Psoas muscle (tissue), 8 donors: Measurements from ENCODE around the gene ZDHHC4. TPM values are rescaled to one million over a fixed set of nuclear protein-coding genes. Genes with fewer than 3 reads are reported as not detected.

Experiments used
- ATAC-seq, 4 donors: fragments of 200-7000 bp; cut with Tn5 transposase; one replicate each; pipeline ENCODE4 v1.9.1; 2020; ENCODE audit warnings: moderate library complexity in 3 of 4, mild to moderate bottlenecking in 2 of 4
- DNase-seq, 2 donors: peaks; one replicate each; pipeline ENCODE4 v3.0.0-alpha.2; 2020
- H3K27ac ChIP-seq: fragments of 200-600 bp; one replicate; pipeline ENCODE4 v1.8.0; 2022
- H3K27me3 ChIP-seq, 3 donors: fragments of 200-600 bp in 1 of 3; one replicate each; pipeline versions ENCODE4 v1.6.1 to v1.8.0; 2013 to 2022; ENCODE audit warnings: low read length in 2 of 3, mild to moderate bottlenecking in 2 of 3, moderate library complexity in 1 of 3; ENCODE audit not compliant: insufficient read depth in 3 of 3
- H3K36me3 ChIP-seq, 2 donors: fragments of 200-600 bp in 1 of 2; one replicate each; pipeline versions ENCODE4 v1.6.1 to v1.8.0; 2013 to 2022; ENCODE audit warnings: low read depth in 1 of 2, mild to moderate bottlenecking in 1 of 2, moderate library complexity in 1 of 2; ENCODE audit not compliant: insufficient read depth in 1 of 2
- H3K4me1 ChIP-seq: fragments of 200-600 bp; one replicate; pipeline ENCODE4 v1.8.0; 2022
- H3K4me3 ChIP-seq: fragments of 200-600 bp; one replicate; pipeline ENCODE4 v1.8.0; 2022; ENCODE audit warnings: mild to moderate bottlenecking
- H3K9me3 ChIP-seq: fragments of 200-600 bp; one replicate; pipeline ENCODE4 v1.8.0; 2022
- WGBS, 3 donors: extraction: QIAGEN DNeasy Blood & Tissue Kit; methylation state at CpG; one replicate each; pipeline versions ENCODE4 v1.1.6 to v1.1.7; 2013; 5-methylcytosine and 5-hydroxymethylcytosine counted together
- intact Hi-C, 2 donors: fragments of 100-400 bp; cut with DNase I; formaldehyde crosslinking; loops; one replicate each; pipeline versions ENCODE4 v1.11.0 to v1.14.2; 2022
- polyA plus RNA-seq, 3 donors: library from polyadenylated mRNA; stranded (reverse); fragments of 200-250 nt; gene quantifications; one replicate each; pipeline ENCODE4 v1.2.3, GENCODE V29; 2013
- total RNA-seq, 4 donors: library from RNA; stranded (reverse); fragmentation: NEBNext Ultra II Directional in 2 of 4; extraction: Animal tissue kit (Norgen Biotek cat#: 25700) in 2 of 4; gene quantifications; one replicate each; pipeline versions ENCODE4 v1.2.1 to v1.2.4, GENCODE V29; 2021 to 2023
- TF ChIP-seq, protein P1 (sequence below): fragments of 200-600 bp; IDR thresholded peaks from one replicate; pipeline ENCODE4 v1.8.0; 2022; ENCODE audit warnings: antibody characterized with exemption
- donor health status: healthy with polysubstance abuse.
- donor health status: DM: no; HTN: no; CAD: no; lungs with moderate emphysema.
- donor health status: Bipolar disorder and iron deficiency.
- donor health status: healthy.
- donor health status: DM: yes; HTN: yes; CAD: no.
- donor health status: DM: no; HTN: no; CAD: no.
- donor health status: DM: no; HTN: no; CAD: no.
- donor health status: DM: yes; HTN: yes; CAD: no.

ZDHHC4 gene
- total and polyA plus RNA-seq, 7 donors, result 46.7 to 112 (median 60.0) TPM

DNA sequence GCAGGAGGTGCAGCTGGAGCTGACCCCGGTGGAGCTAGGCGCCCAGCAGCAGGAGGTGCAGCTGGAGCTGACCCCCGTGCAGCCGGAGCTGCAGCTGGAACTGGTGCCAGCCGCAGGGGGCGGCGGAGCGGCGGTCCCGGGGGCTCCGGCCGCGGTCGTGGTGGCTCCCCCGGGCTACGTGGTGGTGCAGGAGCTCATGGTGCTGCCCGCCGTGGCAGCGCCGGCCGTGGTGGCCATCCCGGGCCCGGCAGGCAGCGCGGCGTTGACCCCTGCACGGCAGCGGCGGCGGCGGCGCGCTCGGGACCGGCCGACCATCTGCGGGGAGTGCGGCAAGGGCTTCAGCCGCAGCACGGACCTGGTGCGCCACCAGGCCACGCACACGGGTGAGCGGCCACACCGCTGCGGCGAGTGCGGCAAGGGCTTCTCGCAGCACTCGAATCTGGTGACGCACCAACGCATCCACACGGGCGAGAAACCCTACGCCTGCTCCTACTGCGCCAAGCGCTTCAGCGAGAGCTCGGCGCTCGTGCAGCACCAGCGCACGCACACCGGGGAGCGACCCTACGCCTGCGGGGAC lies 45.0 kb downstream of the ZDHHC4 start:
- WGBS, 3 donors, result 94 to 97% (median 95%) methylated on average over 61 to 67 of the region's 67 CpGs
- H3K27me3 ChIP-seq, result no peaks in the 10 kb centered on the region
- no peak for DNase-seq
- H3K9me3 ChIP-seq, result no peaks in the 10 kb centered on the region
- TF ChIP-seq, protein P1, sequence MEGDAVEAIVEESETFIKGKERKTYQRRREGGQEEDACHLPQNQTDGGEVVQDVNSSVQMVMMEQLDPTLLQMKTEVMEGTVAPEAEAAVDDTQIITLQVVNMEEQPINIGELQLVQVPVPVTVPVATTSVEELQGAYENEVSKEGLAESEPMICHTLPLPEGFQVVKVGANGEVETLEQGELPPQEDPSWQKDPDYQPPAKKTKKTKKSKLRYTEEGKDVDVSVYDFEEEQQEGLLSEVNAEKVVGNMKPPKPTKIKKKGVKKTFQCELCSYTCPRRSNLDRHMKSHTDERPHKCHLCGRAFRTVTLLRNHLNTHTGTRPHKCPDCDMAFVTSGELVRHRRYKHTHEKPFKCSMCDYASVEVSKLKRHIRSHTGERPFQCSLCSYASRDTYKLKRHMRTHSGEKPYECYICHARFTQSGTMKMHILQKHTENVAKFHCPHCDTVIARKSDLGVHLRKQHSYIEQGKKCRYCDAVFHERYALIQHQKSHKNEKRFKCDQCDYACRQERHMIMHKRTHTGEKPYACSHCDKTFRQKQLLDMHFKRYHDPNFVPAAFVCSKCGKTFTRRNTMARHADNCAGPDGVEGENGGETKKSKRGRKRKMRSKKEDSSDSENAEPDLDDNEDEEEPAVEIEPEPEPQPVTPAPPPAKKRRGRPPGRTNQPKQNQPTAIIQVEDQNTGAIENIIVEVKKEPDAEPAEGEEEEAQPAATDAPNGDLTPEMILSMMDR, result no peak
- H3K4me3 ChIP-seq, result no peak overlapping the region
- no peak overlapping the region for H3K27ac ChIP-seq
- H3K4me1 ChIP-seq, result no peaks in the 10 kb centered on the region
- no peak for ATAC-seq
- intact Hi-C loops, result no loop called here
- peaks cover 0 to 21% of the 10 kb centered on the region in 2 donors for H3K36me3 ChIP-seq

DNA sequence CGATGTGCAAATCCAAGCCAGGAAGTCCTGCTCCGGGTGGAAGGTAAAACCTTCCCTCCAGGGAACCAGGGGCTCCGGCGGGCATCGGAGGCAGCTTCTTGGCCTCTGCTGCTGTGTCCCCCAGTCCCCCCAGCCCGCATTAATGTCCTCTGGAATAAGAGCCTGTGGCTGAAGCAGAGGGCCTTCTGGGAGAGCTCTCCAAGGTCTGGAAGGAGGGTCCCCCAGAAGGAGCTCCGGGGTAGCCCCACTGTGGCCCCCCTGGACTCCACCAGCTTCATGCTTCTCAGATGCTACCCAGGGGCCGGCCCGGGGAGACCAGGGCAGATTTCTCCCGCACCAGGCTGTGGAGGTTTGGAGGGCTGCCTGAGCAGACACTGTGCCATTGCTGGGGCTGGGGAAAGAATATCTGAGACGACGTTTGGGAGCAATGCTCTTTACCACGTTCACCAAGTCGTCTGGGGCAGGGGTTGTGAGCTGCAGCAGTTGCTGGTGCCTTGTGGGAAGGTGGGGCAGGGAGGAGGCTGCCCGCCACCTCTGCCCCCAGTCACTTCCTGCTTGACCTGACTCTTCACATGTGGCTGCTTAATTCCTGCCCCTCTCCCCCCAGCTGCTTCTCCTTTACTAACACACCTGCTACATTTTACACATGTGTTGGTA lies 46.5 kb downstream of the ZDHHC4 start:
- Histone ChIP-seq H3K36me3 (peaks cover 0 to 21% of the 10 kb centered on the region in 2 donors), H3K9me3 (no peaks in the 10 kb centered on the region), H3K27ac (no peak overlapping the region), H3K27me3 (no peaks in the 10 kb centered on the region), H3K4me3 (no peak overlapping the region), H3K4me1 (no peaks in the 10 kb centered on the region)
- WGBS, 3 donors, result 77 to 85% (median 79%) methylated on average over 15 of the region's 15 CpGs
- ATAC-seq, result no peak
- DNase-seq, result no peak
- TF ChIP-seq, protein P1, result no peak
- intact Hi-C loops, result no loop called here

DNA sequence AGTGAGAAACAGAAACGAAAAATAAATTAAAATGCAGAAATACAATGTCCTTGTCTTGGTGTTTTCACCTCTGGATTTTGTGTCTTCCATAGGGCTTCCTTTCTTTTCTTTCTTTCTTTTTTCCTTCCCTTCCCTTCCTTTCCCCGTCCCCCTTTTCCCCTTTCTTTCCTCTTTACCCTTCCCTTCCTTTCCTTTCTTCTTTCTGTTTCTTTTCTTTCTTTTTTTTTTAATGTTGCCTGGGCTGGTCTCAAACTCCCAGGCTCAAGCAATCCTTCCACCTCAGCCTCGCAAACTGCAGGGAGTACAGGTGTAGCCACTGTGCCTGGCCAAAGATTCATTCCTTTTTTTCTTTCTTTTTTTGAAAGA lies 47.0 kb downstream of the ZDHHC4 start:
- Histone ChIP-seq H3K9me3 (no peaks in the 10 kb centered on the region), H3K36me3 (peaks cover 0 to 21% of the 10 kb centered on the region in 2 donors), H3K27me3 (no peaks in the 10 kb centered on the region), H3K4me1 (no peaks in the 10 kb centered on the region), H3K4me3 (no peak overlapping the region), H3K27ac (no peak overlapping the region)
- TF ChIP-seq, protein P1, result no peak
- ATAC-seq (no peak), DNase-seq (no peak)
- intact Hi-C loops, result no loop called here
- whole genome bisulfite sequencing, 3 donors, result 81 to 83% (median 82%) methylated on average over 3 of the region's 3 CpGs

DNA sequence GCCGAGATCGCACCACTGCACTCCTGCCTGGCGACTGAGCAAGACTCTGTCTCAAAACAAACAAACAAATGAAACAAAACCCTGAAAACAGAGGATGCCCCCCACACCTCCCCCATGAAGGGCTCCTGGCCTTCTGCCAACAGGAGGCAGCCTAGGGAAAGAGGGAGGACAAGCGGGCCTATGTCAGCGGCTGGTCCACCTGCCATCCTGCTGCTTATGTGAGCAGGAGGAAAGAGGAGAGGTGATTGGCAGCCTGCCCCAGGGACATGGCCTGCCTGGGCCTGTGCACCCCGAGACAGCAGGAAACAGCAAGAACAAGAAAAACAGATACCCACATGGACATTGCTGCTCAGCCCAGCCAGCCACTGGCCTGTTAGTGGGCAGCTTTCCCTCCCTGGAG lies 50.8 kb downstream of the ZDHHC4 start:
- 77 to 85% (median 81%) methylated on average over 6 of the region's 6 CpGs for WGBS, 3 donors
- Histone ChIP-seq H3K27ac (no peak overlapping the region), H3K4me3 (no peak overlapping the region), H3K27me3 (no peaks in the 10 kb centered on the region), H3K4me1 (no peaks in the 10 kb centered on the region), H3K36me3 (peaks cover 0 to 9% of the 10 kb centered on the region in 2 donors), H3K9me3 (no peaks in the 10 kb centered on the region)
- TF ChIP-seq, protein P1, result no peak
- ATAC-seq (no peak), DNase-seq (no peak)
- intact Hi-C loops, result no loop called here
